ENCODE results near the gene ANKRD33B. TPM values are rescaled to one million over a fixed set of nuclear protein-coding genes. Genes with fewer than 3 reads are reported as not detected.

ANKRD33B gene
- total RNA-seq, 2 experiments from 2014 or later: 4.6 to 4.9 TPM

- H3K27me3 Mint-ChIP-seq: no peaks in the 10 kb centered on the region
Measured at GRCh38 chr5:10665799-10666198, 101.9 kb downstream of the ANKRD33B start.

GRCh38 chr5:10666531-10667299, 102.8 kb downstream of the ANKRD33B start:
- no peak for ATAC-seq
- H3K36me3 Mint-ChIP-seq (ENCODE audit: low read depth): no peaks in the 10 kb centered on the region

More at GRCh38 chr5:10665799-10666198, 101.9 kb downstream of the ANKRD33B start:
- Mint-ChIP-seq H3K36me3 (ENCODE audit: low read depth) (no peaks in the 10 kb centered on the region), H3K4me3 (no peak overlapping the region), H3K9me3 (ENCODE audit: low read depth) (no peaks in the 10 kb centered on the region), H3K27ac (no peak overlapping the region), H3K4me1 (no peaks in the 10 kb centered on the region)
- CTCF ChIA-PET: no interaction called here
- no peak for ATAC-seq
- POLR2A ChIA-PET: no interaction called here
- intact Hi-C loops (cut with DNase I, micrococcal nuclease): no loop called here
- DNase-seq: no peak

GRCh38 chr5:10667431-10668057, 103.7 kb downstream of the ANKRD33B start:
- Mint-ChIP-seq H3K4me1 (no peaks in the 10 kb centered on the region), H3K27me3 (no peaks in the 10 kb centered on the region), H3K27ac (no peak overlapping the region), H3K4me3 (no peak overlapping the region), H3K9me3 (ENCODE audit: low read depth) (no peaks in the 10 kb centered on the region), H3K36me3 (ENCODE audit: low read depth) (no peaks in the 10 kb centered on the region)
- intact Hi-C loops (cut with DNase I, micrococcal nuclease): no loop called here
- no peak for ATAC-seq
- CTCF ChIA-PET: no interaction called here
- no peak for DNase-seq
- POLR2A ChIA-PET: no interaction called here

More at GRCh38 chr5:10666531-10667299, 102.8 kb downstream of the ANKRD33B start:
- intact Hi-C loops (cut with DNase I, micrococcal nuclease): no loop called here
- ChIA-PET CTCF (no interaction called here), POLR2A (no interaction called here)
- H3K9me3 Mint-ChIP-seq (ENCODE audit: low read depth): no peaks in the 10 kb centered on the region
- no peak for DNase-seq
- H3K27ac Mint-ChIP-seq: no peak overlapping the region
- H3K27me3 Mint-ChIP-seq: no peaks in the 10 kb centered on the region
- H3K4me1 Mint-ChIP-seq: no peaks in the 10 kb centered on the region
- H3K4me3 Mint-ChIP-seq: no peak overlapping the region

DNA sequence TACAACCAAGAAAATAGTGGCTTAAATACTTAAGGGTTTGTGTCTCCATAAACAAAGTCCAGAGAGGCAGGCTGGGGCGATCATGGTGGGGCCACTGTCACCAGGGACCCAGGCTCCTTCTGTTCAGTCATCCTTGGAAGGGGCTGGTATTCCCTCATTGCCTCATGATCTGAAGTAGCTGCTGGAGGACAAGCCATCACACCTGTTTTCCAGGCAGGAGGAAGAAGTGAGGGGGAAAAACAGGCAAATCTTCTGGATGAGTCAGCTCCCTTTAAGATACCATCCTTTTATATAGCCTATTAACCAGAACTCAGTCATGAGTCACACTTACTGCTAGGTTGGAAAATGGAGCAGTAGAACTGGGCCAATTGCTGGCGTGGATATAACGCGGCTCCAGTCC, 104.8 kb downstream of the ANKRD33B start:
- Mint-ChIP-seq H3K27ac (no peak overlapping the region), H3K27me3 (no peaks in the 10 kb centered on the region), H3K36me3 (ENCODE audit: low read depth) (no peaks in the 10 kb centered on the region), H3K9me3 (ENCODE audit: low read depth) (no peaks in the 10 kb centered on the region), H3K4me1 (no peaks in the 10 kb centered on the region), H3K4me3 (no peak overlapping the region)
- ATAC-seq: no peak
- DNase-seq: no peak
- CTCF ChIA-PET: no interaction called here
- POLR2A ChIA-PET: no interaction called here
- intact Hi-C loops (cut with DNase I, micrococcal nuclease): no loop called here

DNA sequence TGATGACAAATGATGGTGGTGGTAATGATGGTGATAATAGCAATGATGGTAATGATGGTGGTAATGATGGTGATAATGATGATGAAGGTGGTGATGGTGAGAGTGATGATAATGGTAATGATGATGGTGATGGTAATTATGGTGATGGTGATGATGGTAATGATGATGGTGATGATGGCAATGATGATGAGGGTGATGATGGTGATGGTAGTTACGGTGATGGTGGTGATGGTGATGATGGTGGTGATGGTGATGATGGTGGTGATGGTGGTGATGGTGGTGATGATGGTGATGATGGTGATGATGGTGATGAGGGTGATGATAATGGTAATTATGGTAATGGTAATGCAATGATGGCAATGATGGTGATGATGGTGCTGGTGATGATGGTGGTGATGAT, 106.1 kb downstream of the ANKRD33B start:
- DNase-seq (no peak), ATAC-seq (no peak)
- no peaks in the 10 kb centered on the region for H3K9me3 Mint-ChIP-seq (ENCODE audit: low read depth)
- intact Hi-C loops (cut with DNase I, micrococcal nuclease): no loop called here
- ChIA-PET POLR2A (no interaction called here), CTCF (no interaction called here)
- H3K4me3 Mint-ChIP-seq: no peak overlapping the region
- H3K27ac Mint-ChIP-seq: no peak overlapping the region
- no peaks in the 10 kb centered on the region for H3K36me3 Mint-ChIP-seq (ENCODE audit: low read depth)
- peaks cover 3% of the 10 kb centered on the region for H3K27me3 Mint-ChIP-seq
- H3K4me1 Mint-ChIP-seq: no peaks in the 10 kb centered on the region

GRCh38 chr5:10671041-10672008, 107.5 kb downstream of the ANKRD33B start:
- no peaks in the 10 kb centered on the region for H3K4me1 Mint-ChIP-seq
- DNase-seq (no peak), ATAC-seq (no peak)
- intact Hi-C loops (cut with DNase I, micrococcal nuclease): no loop called here
- no peak overlapping the region for H3K4me3 Mint-ChIP-seq
- no peak overlapping the region for H3K27ac Mint-ChIP-seq
- no peaks in the 10 kb centered on the region for H3K9me3 Mint-ChIP-seq (ENCODE audit: low read depth)
- CTCF ChIA-PET: no interaction called here
- peaks cover 5% of the 10 kb centered on the region for H3K27me3 Mint-ChIP-seq
- POLR2A ChIA-PET: no interaction called here
- no peaks in the 10 kb centered on the region for H3K36me3 Mint-ChIP-seq (ENCODE audit: low read depth)

DNA sequence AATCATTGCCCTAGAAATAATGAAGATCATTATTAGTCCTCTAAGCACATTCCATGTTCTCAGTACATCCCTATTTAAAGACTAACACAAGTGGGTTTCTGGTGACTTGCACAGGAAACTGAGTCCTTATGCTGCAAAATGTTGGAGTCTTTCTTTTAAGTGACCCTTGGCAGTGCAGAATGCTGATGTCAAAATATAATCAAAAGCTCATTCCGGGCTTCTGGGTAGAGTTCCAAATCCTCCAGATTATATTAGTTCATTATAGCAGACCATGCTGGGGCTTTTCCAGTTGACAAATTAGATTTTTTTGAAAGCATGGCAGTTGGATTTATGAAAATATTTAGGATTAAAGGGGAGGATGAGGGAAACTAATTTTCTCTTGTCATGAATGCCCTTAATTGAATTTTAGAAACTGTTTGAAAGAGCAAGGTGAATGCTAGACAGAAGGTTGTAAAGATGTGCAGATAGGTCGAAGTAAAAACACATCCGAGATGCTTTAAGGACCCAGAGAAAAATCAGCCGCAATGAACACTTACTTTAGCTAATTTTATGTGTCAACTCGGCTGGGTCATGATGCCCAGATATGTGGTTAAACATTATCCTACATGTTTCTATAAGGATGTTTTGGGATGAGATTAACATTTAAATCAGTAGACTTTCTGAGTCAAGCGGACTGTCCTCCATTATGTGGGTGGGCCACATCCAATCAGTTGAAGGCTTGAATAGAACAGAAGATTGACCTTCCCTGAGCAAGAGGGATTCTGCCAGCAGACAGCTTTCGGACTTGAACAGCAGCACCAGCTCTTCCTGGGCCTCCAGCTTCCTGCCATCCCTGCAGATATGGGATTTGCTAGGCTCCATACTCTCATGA, 108.5 kb downstream of the ANKRD33B start:
- ChIA-PET CTCF (interaction anchor here (0.8 kb wide), 1 partner anchor 107 kb away, joined by 3 read pairs; no protein-coding TSS in a partner anchor), POLR2A (no interaction called here)
- Mint-ChIP-seq H3K4me3 (no peak overlapping the region), H3K4me1 (no peaks in the 10 kb centered on the region), H3K27me3 (peaks cover 5% of the 10 kb centered on the region), H3K27ac (no peak overlapping the region), H3K9me3 (ENCODE audit: low read depth) (peaks cover 10% of the 10 kb centered on the region), H3K36me3 (ENCODE audit: low read depth) (peaks cover 4% of the 10 kb centered on the region)
- intact Hi-C loops (cut with DNase I, micrococcal nuclease): no loop called here
- no peak for ATAC-seq
- DNase-seq: no peak

- Mint-ChIP-seq H3K4me1 (no peaks in the 10 kb centered on the region), H3K27me3 (peaks cover 5% of the 10 kb centered on the region), H3K4me3 (no peak overlapping the region), H3K36me3 (ENCODE audit: low read depth) (peaks cover 9% of the 10 kb centered on the region), H3K9me3 (ENCODE audit: low read depth) (peaks cover 12% of the 10 kb centered on the region), H3K27ac (no peak overlapping the region)
- ChIA-PET CTCF (no interaction called here), POLR2A (no interaction called here)
- intact Hi-C loops (cut with DNase I, micrococcal nuclease): no loop called here
- DNase-seq: no peak
- ATAC-seq: no peak
Measured at GRCh38 chr5:10673017-10673389, 109.1 kb downstream of the ANKRD33B start.

DNA sequence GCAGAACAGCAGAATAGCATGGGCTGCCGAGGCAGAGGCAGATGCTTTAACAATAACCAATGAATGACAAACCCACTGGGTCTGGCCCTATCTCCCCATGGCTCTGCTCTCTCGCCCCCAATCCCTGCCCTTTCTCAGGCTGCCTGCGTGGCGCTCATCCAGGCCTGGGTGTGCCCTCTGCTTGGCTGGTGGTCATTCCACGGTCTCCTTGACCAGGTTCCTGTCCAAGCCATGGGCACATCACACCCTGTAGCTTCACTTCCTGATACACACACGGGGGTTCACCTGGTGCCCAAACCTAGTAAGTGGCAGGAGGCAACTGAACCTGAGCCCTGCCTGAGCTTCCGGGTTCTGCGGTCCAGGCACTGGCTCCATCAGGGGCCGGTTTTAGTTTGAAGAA, 109.5 kb downstream of the ANKRD33B start:
- ATAC-seq (no peak), DNase-seq (no peak)
- Mint-ChIP-seq H3K36me3 (ENCODE audit: low read depth) (peaks cover 13% of the 10 kb centered on the region), H3K27me3 (peaks cover 5% of the 10 kb centered on the region), H3K4me1 (no peaks in the 10 kb centered on the region), H3K27ac (no peak overlapping the region), H3K4me3 (no peak overlapping the region), H3K9me3 (ENCODE audit: low read depth) (peaks cover 12% of the 10 kb centered on the region)
- ChIA-PET POLR2A (no interaction called here), CTCF (no interaction called here)
- intact Hi-C loops (cut with DNase I, micrococcal nuclease): no loop called here

DNA sequence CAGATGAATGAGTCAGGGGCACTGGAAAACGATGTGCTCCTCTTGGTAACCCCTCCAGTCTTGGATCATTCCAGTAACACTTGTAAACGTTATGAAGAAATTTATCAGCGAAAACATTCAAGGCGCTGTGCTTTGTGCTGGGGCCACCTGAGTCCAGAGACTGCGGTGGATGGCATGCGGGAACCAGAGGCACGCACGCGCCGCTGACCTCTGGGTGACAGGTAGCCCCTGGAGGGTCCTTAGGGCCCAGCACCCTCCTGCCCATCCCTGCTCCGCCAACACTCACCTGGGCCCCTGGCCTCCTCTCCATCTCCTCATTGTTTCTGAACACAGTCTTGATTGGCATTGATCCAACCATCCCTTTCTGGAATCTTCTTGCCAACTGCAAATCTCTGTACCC, 110.2 kb downstream of the ANKRD33B start:
- no peaks in the 10 kb centered on the region for H3K4me1 Mint-ChIP-seq
- no peak overlapping the region for H3K4me3 Mint-ChIP-seq
- H3K27me3 Mint-ChIP-seq: peaks cover 5% of the 10 kb centered on the region
- peaks cover 12% of the 10 kb centered on the region for H3K9me3 Mint-ChIP-seq (ENCODE audit: low read depth)
- no peak for DNase-seq
- ChIA-PET CTCF (no interaction called here), POLR2A (no interaction called here)
- intact Hi-C loops (cut with DNase I, micrococcal nuclease): no loop called here
- H3K36me3 Mint-ChIP-seq (ENCODE audit: low read depth): peaks cover 19% of the 10 kb centered on the region
- no peak overlapping the region for H3K27ac Mint-ChIP-seq
- no peak for ATAC-seq

- no peak for ATAC-seq
- H3K27ac Mint-ChIP-seq: no peak overlapping the region
- H3K27me3 Mint-ChIP-seq: peaks cover 5% of the 10 kb centered on the region
- no peaks in the 10 kb centered on the region for H3K4me1 Mint-ChIP-seq
- H3K9me3 Mint-ChIP-seq (ENCODE audit: low read depth): peaks cover 12% of the 10 kb centered on the region
- intact Hi-C loops (cut with DNase I, micrococcal nuclease): no loop called here
- peaks cover 19% of the 10 kb centered on the region for H3K36me3 Mint-ChIP-seq (ENCODE audit: low read depth)
- no peak overlapping the region for H3K4me3 Mint-ChIP-seq
- no peak for DNase-seq
- ChIA-PET POLR2A (no interaction called here), CTCF (no interaction called here)
Measured at GRCh38 chr5:10674582-10674981, 110.7 kb downstream of the ANKRD33B start.
